Measurements from ENCODE around the gene RBM26. TPM values are rescaled to one million over a fixed set of nuclear protein-coding genes. Genes with fewer than 3 reads are reported as not detected.

RBM26 gene, protein sequence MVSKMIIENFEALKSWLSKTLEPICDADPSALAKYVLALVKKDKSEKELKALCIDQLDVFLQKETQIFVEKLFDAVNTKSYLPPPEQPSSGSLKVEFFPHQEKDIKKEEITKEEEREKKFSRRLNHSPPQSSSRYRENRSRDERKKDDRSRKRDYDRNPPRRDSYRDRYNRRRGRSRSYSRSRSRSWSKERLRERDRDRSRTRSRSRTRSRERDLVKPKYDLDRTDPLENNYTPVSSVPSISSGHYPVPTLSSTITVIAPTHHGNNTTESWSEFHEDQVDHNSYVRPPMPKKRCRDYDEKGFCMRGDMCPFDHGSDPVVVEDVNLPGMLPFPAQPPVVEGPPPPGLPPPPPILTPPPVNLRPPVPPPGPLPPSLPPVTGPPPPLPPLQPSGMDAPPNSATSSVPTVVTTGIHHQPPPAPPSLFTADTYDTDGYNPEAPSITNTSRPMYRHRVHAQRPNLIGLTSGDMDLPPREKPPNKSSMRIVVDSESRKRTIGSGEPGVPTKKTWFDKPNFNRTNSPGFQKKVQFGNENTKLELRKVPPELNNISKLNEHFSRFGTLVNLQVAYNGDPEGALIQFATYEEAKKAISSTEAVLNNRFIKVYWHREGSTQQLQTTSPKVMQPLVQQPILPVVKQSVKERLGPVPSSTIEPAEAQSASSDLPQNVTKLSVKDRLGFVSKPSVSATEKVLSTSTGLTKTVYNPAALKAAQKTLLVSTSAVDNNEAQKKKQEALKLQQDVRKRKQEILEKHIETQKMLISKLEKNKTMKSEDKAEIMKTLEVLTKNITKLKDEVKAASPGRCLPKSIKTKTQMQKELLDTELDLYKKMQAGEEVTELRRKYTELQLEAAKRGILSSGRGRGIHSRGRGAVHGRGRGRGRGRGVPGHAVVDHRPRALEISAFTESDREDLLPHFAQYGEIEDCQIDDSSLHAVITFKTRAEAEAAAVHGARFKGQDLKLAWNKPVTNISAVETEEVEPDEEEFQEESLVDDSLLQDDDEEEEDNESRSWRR
- 18.4 TPM for polyA plus RNA-seq

GRCh38 chr13:79405831-79406596 lies at the start of gene RBM26:
Gene RBM26, minus strand, starts transcription at chr13:79406255. Its CDS starts 481 bp downstream, at chr13:79405774.
- no peaks in the 10 kb centered on the region for H3K27me3 Mint-ChIP-seq

GRCh38 chr13:79455331-79455730 lies 49.3 kb upstream of the RBM26 start:
- peaks cover 7% of the 10 kb centered on the region for H3K27me3 Mint-ChIP-seq
- no peak overlapping the region for H3K27ac Mint-ChIP-seq
- peaks cover 0 to 2% (median 0%) of the 10 kb centered on the region in 3 donors for H3K9me3 Mint-ChIP-seq
- H3K4me1 Mint-ChIP-seq: peaks cover 0 to 5% (median 0%) of the 10 kb centered on the region in 3 donors
- H3K4me3 Mint-ChIP-seq: no peak overlapping the region
- no peaks in the 10 kb centered on the region for H3K36me3 Mint-ChIP-seq

More at GRCh38 chr13:79405831-79406596, at the start of gene RBM26:
- Mint-ChIP-seq H3K36me3 (no peaks in the 10 kb centered on the region), H3K9me3 (no peaks in the 10 kb centered on the region), H3K27ac (peak within 1 kb of the TSS in 1 of 3 donors; percentile 99), H3K4me1 (peaks cover 35 to 37% (median 35%) of the 10 kb centered on the region in 3 donors), H3K4me3 (no peak within 1 kb of the TSS)

DNA sequence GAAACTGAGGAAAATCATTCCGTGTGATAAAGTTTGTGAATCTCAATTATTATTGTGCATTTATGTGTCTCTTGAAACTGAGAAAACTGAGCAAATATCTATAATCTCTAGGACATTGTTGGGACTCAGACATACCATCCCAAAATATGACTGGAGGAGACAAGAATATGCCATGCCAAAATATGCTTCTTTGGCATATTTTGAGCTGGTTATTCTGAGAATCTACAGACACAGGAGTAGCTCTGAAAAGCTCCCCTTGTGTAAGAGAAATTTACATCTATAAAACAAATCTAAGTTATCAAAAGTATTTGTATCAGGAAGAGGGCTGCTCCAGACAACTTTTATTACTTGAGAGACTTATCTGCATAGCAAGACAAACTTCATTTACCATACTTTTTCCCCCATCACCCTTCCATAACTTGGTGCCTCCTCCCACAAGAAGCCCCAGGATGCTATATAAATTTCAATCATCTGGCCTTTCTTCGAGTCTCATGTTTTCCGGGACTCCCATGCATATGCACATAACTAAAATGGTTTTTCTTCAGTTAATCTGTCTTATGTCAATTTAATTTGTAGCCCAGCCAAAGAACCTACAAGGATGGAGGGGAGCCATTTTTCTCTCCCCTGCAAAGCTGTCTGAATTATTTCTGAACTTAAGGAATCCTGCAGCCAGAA lies 46.3 kb upstream of the RBM26 start:
- H3K27ac Mint-ChIP-seq: peak overlapping the region in 1 of 3 donors; percentile 21
- H3K4me3 Mint-ChIP-seq: no peak overlapping the region
- peaks cover 2% of the 10 kb centered on the region for H3K36me3 Mint-ChIP-seq
- H3K9me3 Mint-ChIP-seq: peaks cover 0 to 7% (median 6%) of the 10 kb centered on the region in 3 donors
- H3K4me1 Mint-ChIP-seq: peaks cover 0 to 14% (median 13%) of the 10 kb centered on the region in 3 donors
- H3K27me3 Mint-ChIP-seq: peaks cover 9% of the 10 kb centered on the region

GRCh38 chr13:79451500-79451962 lies 45.5 kb upstream of the RBM26 start:
- Mint-ChIP-seq H3K9me3 (peaks cover 0 to 7% (median 6%) of the 10 kb centered on the region in 3 donors), H3K36me3 (peaks cover 2% of the 10 kb centered on the region), H3K4me3 (no peak overlapping the region), H3K27me3 (peaks cover 9% of the 10 kb centered on the region), H3K27ac (peak overlapping the region in 1 of 3 donors; percentile 21), H3K4me1 (peaks cover 0 to 14% (median 13%) of the 10 kb centered on the region in 3 donors)

- Mint-ChIP-seq H3K4me1 (peaks cover 0 to 14% (median 13%) of the 10 kb centered on the region in 3 donors), H3K27ac (no peak overlapping the region), H3K9me3 (peaks cover 0 to 7% (median 6%) of the 10 kb centered on the region in 3 donors), H3K36me3 (peaks cover 2% of the 10 kb centered on the region), H3K27me3 (peaks cover 7% of the 10 kb centered on the region), H3K4me3 (no peak overlapping the region)
Observed at GRCh38 chr13:79450110-79450509, 44.1 kb upstream of the RBM26 start.

DNA sequence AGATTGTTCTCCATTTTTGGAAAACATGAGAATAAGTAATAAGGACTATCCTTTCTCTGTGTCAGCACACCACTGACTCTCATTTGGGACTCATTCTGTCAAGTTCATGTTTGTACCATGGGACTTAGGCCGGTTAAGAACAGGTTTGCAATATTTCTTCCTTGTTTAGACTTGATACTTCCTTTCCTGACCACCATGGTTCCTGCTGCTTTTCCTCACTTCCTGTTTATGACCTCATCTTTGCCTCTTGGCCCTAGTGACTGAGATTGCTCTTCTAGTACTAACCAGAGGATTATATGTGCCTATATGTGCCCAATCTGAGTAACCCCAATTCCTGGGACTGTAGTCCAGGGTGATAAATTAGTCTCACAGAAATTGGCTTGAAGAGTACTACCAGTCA lies 42.4 kb upstream of the RBM26 start:
- Mint-ChIP-seq H3K27me3 (peaks cover 4% of the 10 kb centered on the region), H3K27ac (no peak overlapping the region), H3K9me3 (peaks cover 0 to 7% (median 6%) of the 10 kb centered on the region in 3 donors), H3K4me3 (peak overlapping the region in 2 of 4 donors; percentile 5 to 43), H3K4me1 (peaks cover 0 to 14% (median 13%) of the 10 kb centered on the region in 3 donors), H3K36me3 (peaks cover 2% of the 10 kb centered on the region)

- no peak overlapping the region for H3K4me3 Mint-ChIP-seq
- H3K36me3 Mint-ChIP-seq: peaks cover 2% of the 10 kb centered on the region
- H3K4me1 Mint-ChIP-seq: peaks cover 0 to 14% (median 13%) of the 10 kb centered on the region in 3 donors
- peaks cover 2% of the 10 kb centered on the region for H3K27me3 Mint-ChIP-seq
- no peak overlapping the region for H3K27ac Mint-ChIP-seq
- H3K9me3 Mint-ChIP-seq: peaks cover 0 to 7% (median 6%) of the 10 kb centered on the region in 3 donors
Observed at GRCh38 chr13:79447741-79448140, 41.7 kb upstream of the RBM26 start.

DNA sequence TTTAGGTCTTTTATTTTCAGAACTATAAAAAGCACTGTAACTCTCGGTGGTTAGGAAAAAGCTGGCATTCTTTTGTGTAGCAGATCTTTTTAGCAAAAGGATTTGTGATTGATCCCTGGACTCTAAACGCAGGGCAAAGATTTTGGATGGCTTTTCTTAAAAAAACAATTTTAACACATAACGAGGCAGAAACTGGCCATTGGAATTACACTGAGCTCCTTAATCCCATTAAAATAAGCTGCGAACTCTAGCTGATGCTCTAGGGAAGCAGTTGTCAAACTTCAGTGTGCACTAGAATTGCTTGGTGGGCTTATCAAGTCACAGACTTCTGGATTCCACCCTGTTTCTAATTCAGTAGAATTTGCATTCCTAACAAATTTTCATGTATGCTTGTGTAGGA lies 41.1 kb upstream of the RBM26 start:
- Mint-ChIP-seq H3K9me3 (peaks cover 0 to 7% (median 6%) of the 10 kb centered on the region in 3 donors), H3K27me3 (peaks cover 2% of the 10 kb centered on the region), H3K4me3 (no peak overlapping the region), H3K4me1 (peaks cover 0 to 14% (median 13%) of the 10 kb centered on the region in 3 donors), H3K27ac (no peak overlapping the region), H3K36me3 (peaks cover 2% of the 10 kb centered on the region)

DNA sequence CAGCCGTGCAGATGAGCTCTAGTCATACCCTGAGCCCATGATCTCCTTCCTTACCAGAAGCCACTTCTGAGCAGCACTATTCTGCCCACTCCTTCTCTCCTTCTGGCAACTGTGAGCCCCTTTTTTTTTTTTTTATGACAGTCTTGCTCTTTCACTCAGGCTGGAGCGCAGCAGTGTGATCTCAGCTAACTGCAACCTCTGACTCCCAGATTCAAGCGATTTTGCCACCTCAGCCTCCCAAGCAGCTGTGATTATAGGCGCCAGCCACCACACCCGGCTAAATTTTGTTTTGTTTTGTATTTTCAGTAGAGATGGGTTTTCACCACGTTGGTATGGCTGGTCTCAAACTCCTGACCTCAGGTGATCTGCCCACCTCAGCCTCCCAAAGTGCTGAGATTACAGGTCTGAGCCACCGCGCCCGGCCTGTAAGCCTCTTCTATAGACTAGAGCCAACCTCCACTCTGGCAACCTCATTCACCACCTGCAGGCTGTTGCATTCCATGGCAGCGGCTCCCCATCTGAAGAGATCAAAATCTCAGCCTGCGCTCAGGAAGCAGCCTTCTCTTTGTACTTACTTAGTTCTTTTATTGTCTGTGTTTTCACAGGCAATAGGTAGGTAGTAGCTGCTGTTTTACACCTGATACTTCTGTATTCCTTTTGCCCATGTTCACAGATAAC lies 40.1 kb upstream of the RBM26 start:
- Mint-ChIP-seq H3K4me1 (peaks cover 0 to 13% (median 9%) of the 10 kb centered on the region in 3 donors), H3K36me3 (peaks cover 2% of the 10 kb centered on the region), H3K9me3 (peaks cover 0 to 7% (median 6%) of the 10 kb centered on the region in 3 donors), H3K4me3 (no peak overlapping the region), H3K27me3 (peaks cover 7% of the 10 kb centered on the region), H3K27ac (no peak overlapping the region)

DNA sequence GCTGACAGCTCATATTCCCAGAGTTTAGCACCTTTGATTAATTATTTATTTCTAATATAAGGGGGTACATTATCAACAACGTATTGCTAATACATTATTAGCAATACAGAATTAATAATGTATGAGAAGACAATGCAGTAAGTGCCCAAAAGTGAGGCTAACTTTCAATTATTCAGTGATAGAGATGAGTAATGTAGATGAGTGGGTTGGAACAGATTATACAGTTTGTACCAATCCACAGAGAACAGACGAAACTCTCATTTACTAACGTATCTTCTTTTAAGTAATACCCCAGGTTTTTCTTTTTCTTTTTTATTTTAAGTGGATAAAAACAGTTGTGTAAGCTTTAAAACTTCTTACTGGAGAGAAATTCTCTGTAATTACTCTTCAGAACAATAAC lies 36.7 kb upstream of the RBM26 start:
- no peak overlapping the region for H3K27ac Mint-ChIP-seq
- H3K4me1 Mint-ChIP-seq: no peaks in the 10 kb centered on the region

GRCh38 chr13:79442221-79442620 lies 36.2 kb upstream of the RBM26 start:
- Mint-ChIP-seq H3K27ac (no peak overlapping the region), H3K36me3 (no peaks in the 10 kb centered on the region), H3K4me1 (no peaks in the 10 kb centered on the region), H3K4me3 (no peak overlapping the region), H3K27me3 (peaks cover 6% of the 10 kb centered on the region), H3K9me3 (no peaks in the 10 kb centered on the region)

More for the DNA sequence above, 36.7 kb upstream of the RBM26 start:
- no peaks in the 10 kb centered on the region for H3K9me3 Mint-ChIP-seq
- H3K36me3 Mint-ChIP-seq: no peaks in the 10 kb centered on the region
- H3K4me3 Mint-ChIP-seq: no peak overlapping the region
- peaks cover 6% of the 10 kb centered on the region for H3K27me3 Mint-ChIP-seq

- Mint-ChIP-seq H3K9me3 (no peaks in the 10 kb centered on the region), H3K4me1 (no peaks in the 10 kb centered on the region), H3K27me3 (peaks cover 6% of the 10 kb centered on the region), H3K4me3 (no peak overlapping the region), H3K36me3 (no peaks in the 10 kb centered on the region), H3K27ac (no peak overlapping the region)
Observed at GRCh38 chr13:79440958-79441528, 35.0 kb upstream of the RBM26 start.

- no peak overlapping the region for H3K27ac Mint-ChIP-seq
- H3K4me3 Mint-ChIP-seq: no peak overlapping the region
- peaks cover 6% of the 10 kb centered on the region for H3K27me3 Mint-ChIP-seq
- no peaks in the 10 kb centered on the region for H3K9me3 Mint-ChIP-seq
- H3K4me1 Mint-ChIP-seq: no peaks in the 10 kb centered on the region
- H3K36me3 Mint-ChIP-seq: no peaks in the 10 kb centered on the region
Observed at GRCh38 chr13:79439275-79439674, 33.2 kb upstream of the RBM26 start.

Data from IgD-negative memory B cell (primary cell).